ENCODE measurements around the gene SLC23A3.

SLC23A3 gene

GRCh38 chr2:219161097-219161496 is 8.7 kb downstream of the SLC23A3 start:
- Histone ChIP-seq H3K9me3 (ENCODE audit: low read length) (no peaks in the 10 kb centered on the region), H3K36me3 (ENCODE audit: insufficient read depth, low read length) (peaks cover 14% of the 10 kb centered on the region), H3K4me3 (ENCODE audit: low read length) (peak overlapping the region; percentile 62), H2AFZ (ENCODE audit: low read depth, low read length) (peak overlapping the region; percentile 75), H3K4me1 (ENCODE audit: insufficient read depth, low read length) (peaks cover 9% of the 10 kb centered on the region), H3K27me3 (ENCODE audit: insufficient read depth, low read length) (no peaks in the 10 kb centered on the region)

GRCh38 chr2:219160186-219161017 is 9.4 kb downstream of the SLC23A3 start, which contains the start of gene NHEJ1:
TSS of gene NHEJ1 (minus strand) at chr2:219160815. CDS start at chr2:219158362, 2,453 bp downstream.
- H2AFZ ChIP-seq (ENCODE audit: low read depth, low read length), result peak within 1 kb of the TSS; percentile 75
- H3K36me3 ChIP-seq (ENCODE audit: insufficient read depth, low read length), result peaks cover 14% of the 10 kb centered on the region
- H3K4me3 ChIP-seq (ENCODE audit: low read length), result peak within 1 kb of the TSS; percentile 62
- peaks cover 9% of the 10 kb centered on the region for H3K4me1 ChIP-seq (ENCODE audit: insufficient read depth, low read length)
- H3K9me3 ChIP-seq (ENCODE audit: low read length), result no peaks in the 10 kb centered on the region
- H3K27me3 ChIP-seq (ENCODE audit: insufficient read depth, low read length), result no peaks in the 10 kb centered on the region

- H3K36me3 ChIP-seq (ENCODE audit: insufficient read depth, low read length), result peaks cover 14% of the 10 kb centered on the region
- H3K4me3 ChIP-seq (ENCODE audit: low read length), result peak overlapping the region; percentile 62
- H2AFZ ChIP-seq (ENCODE audit: low read depth, low read length), result peak overlapping the region; percentile 75
- no peaks in the 10 kb centered on the region for H3K9me3 ChIP-seq (ENCODE audit: low read length)
- H3K27me3 ChIP-seq (ENCODE audit: insufficient read depth, low read length), result no peaks in the 10 kb centered on the region
- H3K4me1 ChIP-seq (ENCODE audit: insufficient read depth, low read length), result peaks cover 9% of the 10 kb centered on the region
Observed at GRCh38 chr2:219159771-219160185, 10.1 kb downstream of the SLC23A3 start.

- H2AFZ ChIP-seq (ENCODE audit: low read depth, low read length), result no peak overlapping the region
- H3K4me3 ChIP-seq (ENCODE audit: low read length), result no peak overlapping the region
- no peaks in the 10 kb centered on the region for H3K9me3 ChIP-seq (ENCODE audit: low read length)
- H3K4me1 ChIP-seq (ENCODE audit: insufficient read depth, low read length), result peaks cover 9% of the 10 kb centered on the region
- H3K36me3 ChIP-seq (ENCODE audit: insufficient read depth, low read length), result peaks cover 22% of the 10 kb centered on the region
- no peaks in the 10 kb centered on the region for H3K27me3 ChIP-seq (ENCODE audit: insufficient read depth, low read length)
Observed at GRCh38 chr2:219158586-219158985, 11.2 kb downstream of the SLC23A3 start.

DNA sequence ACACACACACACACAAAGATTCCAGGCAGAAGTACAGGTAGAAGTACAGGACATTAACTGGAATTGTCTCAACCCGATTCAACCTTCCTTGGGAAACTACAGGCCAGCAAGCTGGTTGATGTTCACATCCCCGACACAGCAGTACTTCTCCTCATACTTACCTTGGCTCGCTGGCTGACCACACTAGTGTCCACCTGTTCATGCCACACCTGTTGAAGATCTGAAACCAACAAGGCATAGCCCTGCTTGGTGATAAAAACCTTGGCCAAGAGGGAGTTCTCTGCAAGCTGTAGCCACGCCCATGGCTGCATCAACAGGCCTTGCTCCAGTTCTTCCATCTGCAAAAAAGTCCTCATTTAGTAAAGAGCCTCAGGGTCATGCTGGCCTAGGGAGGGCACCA is 11.8 kb downstream of the SLC23A3 start:
- H3K9me3 ChIP-seq (ENCODE audit: low read length), result no peaks in the 10 kb centered on the region
- peaks cover 9% of the 10 kb centered on the region for H3K4me1 ChIP-seq (ENCODE audit: insufficient read depth, low read length)
- H3K4me3 ChIP-seq (ENCODE audit: low read length), result no peak overlapping the region
- no peaks in the 10 kb centered on the region for H3K27me3 ChIP-seq (ENCODE audit: insufficient read depth, low read length)
- H2AFZ ChIP-seq (ENCODE audit: low read depth, low read length), result no peak overlapping the region
- peaks cover 24% of the 10 kb centered on the region for H3K36me3 ChIP-seq (ENCODE audit: insufficient read depth, low read length)

DNA sequence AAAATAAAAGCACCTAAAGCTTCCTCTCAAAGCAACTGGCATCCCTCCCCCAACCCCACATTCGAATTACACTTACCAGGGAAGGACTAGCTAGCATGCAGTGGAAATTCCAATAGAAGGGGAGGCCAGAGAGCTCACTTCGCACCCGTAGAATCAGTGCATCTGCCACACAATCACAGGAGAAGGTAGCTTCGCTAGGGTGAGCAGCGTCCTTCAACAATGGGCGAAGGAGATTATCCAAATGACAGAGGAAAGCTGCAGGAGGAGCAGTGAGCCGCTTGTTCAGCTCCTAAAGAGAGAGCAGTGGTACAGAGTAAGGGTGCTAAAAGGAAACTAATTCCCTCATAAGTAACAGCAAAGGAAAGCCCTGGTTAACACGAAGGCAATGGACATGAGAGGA is 12.4 kb downstream of the SLC23A3 start:
- Histone ChIP-seq H3K9me3 (ENCODE audit: low read length) (no peaks in the 10 kb centered on the region), H3K4me1 (ENCODE audit: insufficient read depth, low read length) (peaks cover 9% of the 10 kb centered on the region), H3K27me3 (ENCODE audit: insufficient read depth, low read length) (no peaks in the 10 kb centered on the region), H3K36me3 (ENCODE audit: insufficient read depth, low read length) (peaks cover 24% of the 10 kb centered on the region), H3K4me3 (ENCODE audit: low read length) (no peak overlapping the region), H2AFZ (ENCODE audit: low read depth, low read length) (no peak overlapping the region)

DNA sequence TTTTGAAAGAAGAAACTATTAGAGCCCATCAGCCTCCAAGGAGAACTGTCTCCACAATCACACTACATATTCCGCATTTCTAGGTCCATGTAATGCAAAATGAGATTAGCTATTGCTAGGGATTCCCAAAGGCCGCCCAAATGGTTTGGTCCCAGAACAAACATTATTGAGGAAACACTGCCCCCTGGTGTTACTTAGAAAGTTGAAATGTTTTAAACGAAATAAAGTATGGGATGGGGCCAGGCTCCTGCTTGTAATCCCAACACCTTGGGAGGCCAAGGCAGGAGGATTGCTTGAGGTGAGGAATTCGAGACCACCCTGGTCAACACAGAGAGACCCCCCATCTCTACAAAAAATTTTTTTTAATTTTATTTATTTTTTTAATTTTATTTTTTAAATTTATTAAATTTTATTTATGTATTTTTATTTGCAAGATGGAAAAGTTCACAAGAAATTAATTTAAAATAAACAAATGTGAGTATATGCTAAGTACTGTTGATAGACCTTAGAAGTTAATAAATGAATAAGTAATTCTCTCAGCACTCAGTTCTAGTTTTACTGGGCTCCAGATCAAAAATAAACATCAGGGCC is 14.7 kb downstream of the SLC23A3 start:
- H3K4me1 ChIP-seq (ENCODE audit: insufficient read depth, low read length), result peaks cover 5% of the 10 kb centered on the region
- no peak overlapping the region for H2AFZ ChIP-seq (ENCODE audit: low read depth, low read length)
- no peak overlapping the region for H3K4me3 ChIP-seq (ENCODE audit: low read length)
- peaks cover 27% of the 10 kb centered on the region for H3K36me3 ChIP-seq (ENCODE audit: insufficient read depth, low read length)
- no peaks in the 10 kb centered on the region for H3K27me3 ChIP-seq (ENCODE audit: insufficient read depth, low read length)
- no peaks in the 10 kb centered on the region for H3K9me3 ChIP-seq (ENCODE audit: low read length)

GRCh38 chr2:219149667-219150066 is 20.2 kb downstream of the SLC23A3 start:
- Histone ChIP-seq H3K4me1 (ENCODE audit: insufficient read depth, low read length) (peaks cover 4% of the 10 kb centered on the region), H3K9me3 (ENCODE audit: low read length) (no peaks in the 10 kb centered on the region), H3K36me3 (ENCODE audit: insufficient read depth, low read length) (peaks cover 36% of the 10 kb centered on the region), H2AFZ (ENCODE audit: low read depth, low read length) (no peak overlapping the region), H3K27me3 (ENCODE audit: insufficient read depth, low read length) (no peaks in the 10 kb centered on the region), H3K4me3 (ENCODE audit: low read length) (no peak overlapping the region)

DNA sequence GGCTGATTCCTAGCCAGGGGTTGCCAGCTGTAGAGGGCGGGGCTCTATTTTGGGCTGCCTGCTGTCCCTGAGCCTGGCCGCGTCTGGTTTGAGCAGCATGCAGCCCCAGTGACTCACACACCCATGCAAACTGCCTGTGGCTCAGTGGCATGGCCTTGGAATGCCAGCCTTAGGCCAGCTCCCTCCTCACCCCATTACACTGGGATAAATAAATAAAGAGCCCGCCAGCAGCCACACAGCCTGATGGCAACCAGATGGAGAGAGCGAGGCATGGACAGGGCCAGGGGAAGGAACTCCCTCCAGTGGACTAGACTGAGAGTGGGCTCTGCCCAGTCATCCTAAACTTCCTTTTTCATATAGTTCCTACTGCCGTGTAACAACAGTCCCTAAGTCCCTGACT is 27.5 kb downstream of the SLC23A3 start:
- Histone ChIP-seq H2AFZ (ENCODE audit: low read depth, low read length) (no peak overlapping the region), H3K9me3 (ENCODE audit: low read length) (no peaks in the 10 kb centered on the region), H3K4me1 (ENCODE audit: insufficient read depth, low read length) (no peaks in the 10 kb centered on the region), H3K4me3 (ENCODE audit: low read length) (no peak overlapping the region), H3K36me3 (ENCODE audit: insufficient read depth, low read length) (peaks cover 44% of the 10 kb centered on the region), H3K27me3 (ENCODE audit: insufficient read depth, low read length) (no peaks in the 10 kb centered on the region)

- no peaks in the 10 kb centered on the region for H3K27me3 ChIP-seq (ENCODE audit: insufficient read depth, low read length)
Observed at GRCh38 chr2:219140722-219141121, 29.1 kb downstream of the SLC23A3 start.

GRCh38 chr2:219133976-219134375 is 35.9 kb downstream of the SLC23A3 start:
- H3K9me3 ChIP-seq (ENCODE audit: low read length), result no peaks in the 10 kb centered on the region
- no peaks in the 10 kb centered on the region for H3K36me3 ChIP-seq (ENCODE audit: insufficient read depth, low read length)
- H3K4me3 ChIP-seq (ENCODE audit: low read length), result no peak overlapping the region
- H2AFZ ChIP-seq (ENCODE audit: low read depth, low read length), result no peak overlapping the region
- H3K27me3 ChIP-seq (ENCODE audit: insufficient read depth, low read length), result no peaks in the 10 kb centered on the region
- no peaks in the 10 kb centered on the region for H3K4me1 ChIP-seq (ENCODE audit: insufficient read depth, low read length)

More at GRCh38 chr2:219140722-219141121, 29.1 kb downstream of the SLC23A3 start:
- Histone ChIP-seq H2AFZ (ENCODE audit: low read depth, low read length) (no peak overlapping the region), H3K36me3 (ENCODE audit: insufficient read depth, low read length) (peaks cover 30% of the 10 kb centered on the region), H3K9me3 (ENCODE audit: low read length) (no peaks in the 10 kb centered on the region), H3K4me1 (ENCODE audit: insufficient read depth, low read length) (no peaks in the 10 kb centered on the region), H3K4me3 (ENCODE audit: low read length) (no peak overlapping the region)

- H3K4me1 ChIP-seq (ENCODE audit: insufficient read depth, low read length), result no peaks in the 10 kb centered on the region
- H3K36me3 ChIP-seq (ENCODE audit: insufficient read depth, low read length), result no peaks in the 10 kb centered on the region
- H2AFZ ChIP-seq (ENCODE audit: low read depth, low read length), result no peak overlapping the region
- no peaks in the 10 kb centered on the region for H3K27me3 ChIP-seq (ENCODE audit: insufficient read depth, low read length)
- no peaks in the 10 kb centered on the region for H3K9me3 ChIP-seq (ENCODE audit: low read length)
- H3K4me3 ChIP-seq (ENCODE audit: low read length), result no peak overlapping the region
Observed at GRCh38 chr2:219131744-219132143, 38.1 kb downstream of the SLC23A3 start.

DNA sequence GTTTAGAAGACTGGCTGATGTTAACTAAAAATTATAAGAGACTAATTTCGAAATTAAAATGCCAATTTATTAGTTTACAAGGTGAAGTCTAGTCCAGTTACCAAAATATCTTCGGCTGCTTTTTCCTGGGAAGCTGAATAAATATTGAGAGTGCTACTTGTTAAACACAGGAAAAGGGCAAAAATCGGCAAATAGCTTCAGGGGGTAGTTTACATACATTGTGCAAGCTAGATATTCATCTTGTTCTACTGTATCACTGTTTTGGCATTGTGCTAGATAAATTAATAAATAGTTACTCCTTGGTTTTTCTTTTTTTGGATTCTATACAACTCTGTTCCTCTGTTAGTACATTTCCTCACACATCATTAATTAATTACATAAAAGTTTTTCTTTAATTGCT is 38.5 kb downstream of the SLC23A3 start:
- no peaks in the 10 kb centered on the region for H3K9me3 ChIP-seq (ENCODE audit: low read length)
- H3K4me3 ChIP-seq (ENCODE audit: low read length), result no peak overlapping the region
- no peak overlapping the region for H2AFZ ChIP-seq (ENCODE audit: low read depth, low read length)
- no peaks in the 10 kb centered on the region for H3K4me1 ChIP-seq (ENCODE audit: insufficient read depth, low read length)
- H3K27me3 ChIP-seq (ENCODE audit: insufficient read depth, low read length), result no peaks in the 10 kb centered on the region
- no peaks in the 10 kb centered on the region for H3K36me3 ChIP-seq (ENCODE audit: insufficient read depth, low read length)

Measured in neuron (in vitro differentiated cells).